GM20000 (cell line): Measurements from ENCODE around the gene MYL9.

Experiments used
- DNase-seq: peaks from one replicate; pipeline ENCODE4 v3.0.0; 2012; ENCODE audit warnings: low spot score
- TF ChIP-seq, protein P1 (sequence below): IDR thresholded peaks from 2 replicates; pipeline ENCODE4 v1.5.1; 2012; ENCODE audit warnings: mild to moderate bottlenecking, control low read depth; ENCODE audit errors: extremely low read depth, missing control alignments

The MYL9 gene

DNA sequence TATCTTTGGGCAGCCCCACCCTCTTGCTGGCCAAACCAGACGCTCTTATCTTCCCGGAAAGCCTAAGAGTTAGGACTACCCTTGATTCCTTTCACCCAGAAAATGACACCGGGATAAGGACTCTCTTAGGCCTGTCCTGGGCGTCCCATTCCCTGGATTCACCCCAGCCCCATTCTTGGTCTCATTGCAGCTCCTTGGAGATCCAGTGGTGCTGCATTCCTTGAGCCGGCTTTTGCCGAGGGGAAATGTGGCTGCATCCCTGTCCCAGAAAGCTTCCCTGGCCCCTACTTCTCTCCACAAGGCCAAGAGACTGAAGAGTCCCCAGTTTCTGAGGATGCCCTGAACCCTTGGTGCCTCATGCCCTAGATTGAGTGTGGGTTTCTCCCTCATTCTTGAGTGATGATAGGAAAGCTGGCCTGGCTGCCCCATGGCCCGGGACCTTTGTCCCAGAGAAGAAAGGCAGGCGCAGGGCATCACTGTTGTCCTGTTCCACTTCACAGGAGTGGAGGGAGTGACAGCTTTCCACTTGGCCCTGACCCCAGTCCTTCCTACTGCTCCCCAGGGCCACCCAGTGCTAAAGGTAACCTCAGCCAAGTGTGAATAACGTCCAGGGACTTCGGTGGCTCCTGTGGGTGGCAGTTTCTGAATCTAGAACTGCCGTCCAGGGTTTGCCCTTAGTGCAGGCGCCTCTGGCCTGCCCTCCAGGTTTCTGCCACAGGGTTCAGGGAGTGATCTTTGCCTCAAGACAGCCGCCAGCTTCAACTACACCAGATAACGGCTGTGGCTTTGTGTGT is 42.7 kb upstream of the MYL9 start:
- TF ChIP-seq, protein P1, sequence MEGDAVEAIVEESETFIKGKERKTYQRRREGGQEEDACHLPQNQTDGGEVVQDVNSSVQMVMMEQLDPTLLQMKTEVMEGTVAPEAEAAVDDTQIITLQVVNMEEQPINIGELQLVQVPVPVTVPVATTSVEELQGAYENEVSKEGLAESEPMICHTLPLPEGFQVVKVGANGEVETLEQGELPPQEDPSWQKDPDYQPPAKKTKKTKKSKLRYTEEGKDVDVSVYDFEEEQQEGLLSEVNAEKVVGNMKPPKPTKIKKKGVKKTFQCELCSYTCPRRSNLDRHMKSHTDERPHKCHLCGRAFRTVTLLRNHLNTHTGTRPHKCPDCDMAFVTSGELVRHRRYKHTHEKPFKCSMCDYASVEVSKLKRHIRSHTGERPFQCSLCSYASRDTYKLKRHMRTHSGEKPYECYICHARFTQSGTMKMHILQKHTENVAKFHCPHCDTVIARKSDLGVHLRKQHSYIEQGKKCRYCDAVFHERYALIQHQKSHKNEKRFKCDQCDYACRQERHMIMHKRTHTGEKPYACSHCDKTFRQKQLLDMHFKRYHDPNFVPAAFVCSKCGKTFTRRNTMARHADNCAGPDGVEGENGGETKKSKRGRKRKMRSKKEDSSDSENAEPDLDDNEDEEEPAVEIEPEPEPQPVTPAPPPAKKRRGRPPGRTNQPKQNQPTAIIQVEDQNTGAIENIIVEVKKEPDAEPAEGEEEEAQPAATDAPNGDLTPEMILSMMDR: no peak
- DNase-seq: no peak

DNA sequence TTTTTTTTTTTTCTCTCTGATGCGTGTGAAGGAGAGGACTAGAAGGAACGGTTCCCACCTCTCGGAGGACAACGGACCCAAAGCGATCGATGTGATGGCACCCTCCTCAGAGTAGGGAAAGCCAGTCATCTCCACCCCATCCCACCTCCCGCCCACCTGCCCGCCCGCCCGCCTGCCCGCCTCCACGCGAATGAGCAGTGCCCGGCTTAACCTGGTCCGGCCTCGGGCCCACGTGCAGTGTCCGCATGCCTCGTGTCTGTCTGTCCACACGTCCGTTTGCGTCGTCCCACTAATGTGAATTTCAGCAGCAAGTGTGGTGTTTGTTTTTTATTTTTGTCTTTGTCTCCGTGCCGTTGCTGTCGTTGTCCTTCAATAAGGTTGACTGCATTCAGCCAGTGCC is 42.1 kb upstream of the MYL9 start:
- TF ChIP-seq, protein P1: no peak
- DNase-seq: no peak

DNA sequence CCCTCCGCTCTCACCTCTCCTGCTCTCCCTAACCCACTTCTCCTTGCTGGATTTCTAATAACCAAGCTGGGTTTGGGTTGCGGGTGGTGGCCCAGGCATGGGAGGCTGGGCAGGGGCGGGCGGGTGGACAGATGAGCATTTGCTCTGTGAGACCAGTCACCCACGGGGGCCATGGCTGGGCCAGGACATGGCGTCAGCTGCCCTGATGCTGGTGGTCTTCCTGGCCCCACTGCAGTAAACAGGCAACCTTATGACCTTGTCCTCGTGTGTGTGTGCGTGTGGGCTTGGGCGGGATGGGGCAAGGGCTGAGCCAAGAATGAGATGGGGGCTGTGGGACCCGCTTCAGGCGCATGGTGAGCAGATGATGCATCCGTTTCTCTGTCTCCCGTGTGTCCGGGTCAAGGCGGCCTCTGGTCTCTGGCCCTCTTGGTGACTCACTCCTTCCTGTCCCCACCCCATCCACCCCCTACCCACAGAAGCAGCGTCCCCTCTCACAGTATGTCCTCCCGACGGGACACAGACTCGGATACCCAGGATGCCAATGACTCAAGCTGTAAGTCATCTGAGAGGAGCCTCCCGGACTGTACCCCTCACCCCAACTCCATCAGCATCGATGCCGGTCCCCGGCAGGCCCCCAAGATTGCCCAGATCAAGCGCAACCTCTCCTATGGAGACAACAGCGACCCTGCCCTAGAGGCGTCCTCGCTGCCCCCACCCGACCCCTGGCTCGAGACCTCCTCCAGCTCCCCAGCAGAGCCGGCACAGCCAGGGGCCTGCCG is 41.4 kb upstream of the MYL9 start:
- DNase-seq: no peak
- TF ChIP-seq, protein P1: no peak

DNA sequence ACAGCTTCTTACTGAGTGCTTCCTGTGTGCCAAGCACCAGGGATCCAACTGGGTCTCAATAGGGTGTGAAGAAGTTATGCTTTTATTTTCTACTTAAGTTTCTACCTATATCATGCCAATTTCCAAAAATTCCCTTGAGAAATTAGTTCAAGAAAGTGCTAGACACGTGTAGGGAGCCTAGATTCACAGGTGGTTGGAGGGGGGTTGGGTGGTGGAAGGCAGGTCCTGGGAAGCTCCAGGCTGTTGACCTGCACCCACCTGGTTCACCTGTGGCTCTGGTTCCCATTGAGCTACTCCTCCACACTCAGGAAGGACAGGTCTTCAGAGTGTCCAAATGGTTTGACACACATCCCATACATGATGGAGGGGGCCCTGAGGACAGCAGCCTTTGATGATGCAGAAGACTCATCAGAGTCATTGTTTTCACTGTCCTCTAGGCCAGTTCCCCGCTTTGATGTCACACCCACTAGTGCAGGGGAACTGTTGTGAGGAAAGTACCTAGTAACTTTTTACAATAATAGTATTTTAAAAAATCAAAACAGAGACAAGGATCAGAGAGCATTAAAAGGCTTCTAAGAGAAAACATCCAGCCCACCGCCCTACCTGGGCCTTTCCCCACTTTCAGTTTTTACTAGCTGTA is 39.8 kb upstream of the MYL9 start:
- peak; percentile 72 for DNase-seq
- TF ChIP-seq, protein P1: no peak

DNA sequence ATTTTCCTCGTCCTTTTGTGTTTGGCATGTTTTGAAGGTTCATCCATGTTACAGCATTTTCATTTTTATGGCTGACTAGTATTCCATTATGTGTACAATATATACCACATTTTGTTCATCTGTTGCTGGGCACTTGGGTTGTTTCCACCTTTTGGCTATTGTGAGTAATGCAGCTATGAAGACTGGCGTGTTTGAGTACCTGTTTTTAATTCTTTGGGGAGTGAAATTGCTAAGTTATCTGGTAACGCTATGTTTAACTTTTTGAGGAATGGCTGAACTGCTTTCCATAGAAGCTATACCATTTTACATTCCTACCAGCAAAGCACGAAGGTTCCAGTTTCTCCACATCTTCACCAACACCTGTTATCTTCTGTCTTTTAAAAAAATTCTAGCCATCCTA is 37.0 kb upstream of the MYL9 start:
- TF ChIP-seq, protein P1: no peak
- DNase-seq: no peak

DNA sequence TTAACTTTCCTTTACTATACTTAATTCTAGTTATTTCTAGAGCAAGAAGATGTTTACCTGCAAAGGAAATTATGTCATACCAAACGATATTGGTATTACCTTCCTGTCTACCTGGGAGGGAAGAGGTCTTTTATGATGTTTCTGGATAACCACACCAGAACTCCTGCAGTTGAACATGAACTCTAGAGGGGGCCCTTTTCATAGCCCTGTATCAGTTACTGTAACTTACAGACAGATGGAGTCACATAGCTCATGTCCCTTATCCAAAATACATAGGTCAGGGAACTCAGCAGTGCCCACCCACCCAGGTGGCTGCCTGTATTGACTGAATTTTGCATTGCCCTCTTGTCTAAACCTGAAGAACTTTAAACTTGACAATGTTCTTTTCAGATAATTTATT is 35.1 kb upstream of the MYL9 start:
- TF ChIP-seq, protein P1: no peak
- no peak for DNase-seq

DNA sequence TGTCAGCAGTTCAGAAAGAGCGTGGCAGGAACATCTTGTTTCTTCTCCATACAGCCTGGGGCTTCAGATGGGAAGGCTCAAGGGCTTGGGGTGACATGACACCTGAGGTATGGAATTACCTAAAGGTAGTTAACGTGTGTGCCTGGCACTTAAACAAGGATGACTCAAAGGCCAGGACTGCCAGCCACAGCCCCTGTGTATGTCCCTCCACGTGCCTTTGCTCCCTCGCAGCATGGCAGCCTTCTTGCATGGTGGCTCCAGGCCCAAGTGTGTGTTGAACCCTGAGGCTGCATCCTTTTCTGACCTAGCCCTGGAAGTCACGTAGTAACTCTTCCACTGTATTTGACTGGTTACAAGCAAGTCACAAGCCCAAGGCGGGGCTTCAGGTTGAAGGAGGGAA is 33.6 kb upstream of the MYL9 start:
- DNase-seq: no peak

More for the DNA sequence above, 33.6 kb upstream of the MYL9 start:
- TF ChIP-seq, protein P1: no peak
